ENCODE data around the gene DOCK7. TPM values are rescaled to one million over a fixed set of nuclear protein-coding genes. Genes with fewer than 3 reads are reported as not detected.

Gene DOCK7
- total and polyA plus RNA-seq, 2 of the 8 experiments (the other 6 are each of a cell fraction or from before 2014, with no cell fraction given) = 10.2 to 33.7 TPM

GRCh38 chr1:62528015-62528414 lies 160.2 kb downstream of the DOCK7 start:
- 87% methylated on average over 7 of the region's 7 CpGs; no CpG with 5 or more reads in 1 of the 2 experiments for WGBS, 2 experiments (ENCODE audit: extremely low coverage in 1 of 2, insufficient coverage in 1 of 2, insufficient read length in 1 of 2, insufficient replicate concordance in 2 of 2, low coverage in 1 of 2, low lambda C conversion rate in 2 of 2, missing lambda C conversion rate in 1 of 2)
- H3K4me2 ChIP-seq (ENCODE audit: insufficient read depth in 1 of 2, low read depth in 2 of 2, low read length in 2 of 2) = no peak overlapping the region
- H2BK12ac ChIP-seq (ENCODE audit: low read depth, low read length) = no peak overlapping the region
- ChIA-PET CTCF (ENCODE audit: partially characterized antibody) (interaction anchor here (3.1 kb wide), 1 partner anchor 11 kb away, joined by 27 read pairs; no protein-coding TSS in a partner anchor), POLR2A (ENCODE audit: partially characterized antibody) (no interaction called here)
- no peak overlapping the region for H2BK120ac ChIP-seq (replicated peaks; ENCODE audit: low read depth, low read length)
- H3K23me2 ChIP-seq (ENCODE audit: low read depth, low read length) = no peaks in the 10 kb centered on the region
- no peak overlapping the region for H3K14ac ChIP-seq (ENCODE audit: insufficient read length)
- H3K79me2 ChIP-seq (ENCODE audit: control insufficient read depth in 1 of 2, insufficient read depth in 2 of 2, low read length in 2 of 2) = no peaks in the 10 kb centered on the region
- H3K79me1 ChIP-seq (ENCODE audit: low read depth, low read length) = no peaks in the 10 kb centered on the region
- H3K56ac ChIP-seq (replicated peaks; ENCODE audit: insufficient read length, low read depth, low read length) = no peak overlapping the region
- no peak overlapping the region for H3K4ac ChIP-seq (replicated peaks; ENCODE audit: insufficient read length, low read depth, low read length)
- H2BK15ac ChIP-seq (ENCODE audit: low read length) = no peak overlapping the region
- H3K27ac ChIP-seq (ENCODE audit: low read depth, low read length) = no peak overlapping the region
- H3K9me3 ChIP-seq (ENCODE audit: insufficient read depth in 2 of 2, low read depth in 1 of 2, low read length in 1 of 2) = no peaks in the 10 kb centered on the region
- no peak overlapping the region for H3K4me3 ChIP-seq (ENCODE audit: extremely low read depth in 1 of 4, insufficient read depth in 2 of 4, low read depth in 3 of 4, low read length in 4 of 4)
- H4K5ac ChIP-seq (ENCODE audit: insufficient read length, low read depth, low read length) = no peak overlapping the region
- H4K20me1 ChIP-seq (replicated peaks in 1 of 2; ENCODE audit: control insufficient read depth in 1 of 2, insufficient read depth in 2 of 2, low read length in 2 of 2) = peaks cover 0 to 1% of the 10 kb centered on the region in 2 experiments
- no peak overlapping the region for H3K18ac ChIP-seq (ENCODE audit: extremely low read depth, low read length)
- H3K9ac ChIP-seq (replicated peaks in 1 of 4; ENCODE audit: extremely low read depth in 1 of 4, low read depth in 3 of 4, low read length in 3 of 4) = no peak overlapping the region
- FAIRE-seq (no peak), DNase-seq (ENCODE audit: low read depth in 1 of 2, low spot score in 2 of 2) (no peak)
- no peak overlapping the region for H2AK5ac ChIP-seq (ENCODE audit: low read depth, low read length)
- no peak overlapping the region for H2BK20ac ChIP-seq (ENCODE audit: low read length)
- H4K91ac ChIP-seq (replicated peaks; ENCODE audit: insufficient read length, low read length) = no peak overlapping the region
- H2AFZ ChIP-seq (ENCODE audit: low read length) = no peak overlapping the region
- H4K8ac ChIP-seq (ENCODE audit: extremely low read depth, insufficient read depth, low read length) = no peak overlapping the region
- peaks cover 0 to 1% (median 0%) of the 10 kb centered on the region in 4 experiments; a peak in 1 of 7 replicates for H3K27me3 ChIP-seq (replicated peaks in 1 of 4; ENCODE audit: control insufficient read depth in 3 of 4, extremely low read depth in 1 of 4, insufficient read depth in 3 of 4, low read length in 3 of 4)
- no peak overlapping the region for H3K23ac ChIP-seq (ENCODE audit: insufficient read length)
- no peaks in the 10 kb centered on the region for H3K4me1 ChIP-seq (replicated peaks in 1 of 4; ENCODE audit: control insufficient read depth in 3 of 4, insufficient read depth in 4 of 4, low read length in 3 of 4)
- no peaks in the 10 kb centered on the region for H3K36me3 ChIP-seq (ENCODE audit: control insufficient read depth in 2 of 4, insufficient read depth in 4 of 4, low read length in 3 of 4)
- H2BK5ac ChIP-seq (ENCODE audit: low read depth, low read length) = no peak overlapping the region
- TF ChIP-seq TAF7 (optimal IDR thresholded peaks at IDR 0.05; ENCODE audit: borderline replicate concordance, low read depth, low read length) (no peak), KDM5A (IDR thresholded peaks at IDR 0.05; ENCODE audit: low read length) (no peak), SAP30 (IDR thresholded peaks at IDR 0.05; ENCODE audit: insufficient read depth, insufficient replicate concordance, low read length) (no peak), SIX5 (IDR thresholded peaks at IDR 0.05; ENCODE audit: low read depth, low read length) (no peak), BRCA1 (IDR thresholded peaks at IDR 0.05; ENCODE audit: low read depth, low read length) (no peak), TAF1 (IDR thresholded peaks at IDR 0.05; ENCODE audit: low read depth, low read length) (no peak), SIN3A (conservative IDR thresholded peaks at IDR 0.05 in 1 of 2, IDR thresholded peaks at IDR 0.05 in 1 of 2; ENCODE audit: low read depth in 1 of 2, low read length in 2 of 2) (no peak), EP300 (IDR thresholded peaks at IDR 0.05; ENCODE audit: borderline replicate concordance in 1 of 2, low read depth in 2 of 2, low read length in 2 of 2) (no peak), CBX8 (IDR thresholded peaks at IDR 0.05; ENCODE audit: borderline replicate concordance, low read depth, low read length) (no peak), JUN (IDR thresholded peaks at IDR 0.05; ENCODE audit: low read depth, low read length) (no peak), YY1 (IDR thresholded peaks at IDR 0.05; ENCODE audit: low read depth, low read length) (no peak), ATF2 (IDR thresholded peaks at IDR 0.05; ENCODE audit: low read length) (no peak), CEBPB (IDR thresholded peaks at IDR 0.05; ENCODE audit: low read depth, low read length) (no peak)

Measured in H1 (cell line).